Trophoblast cell (in vitro differentiated cells and primary cell): ENCODE results near the gene PTPRN2.

ENCODE experiments used
- DNase-seq, 2 donors: peaks; one replicate each; pipeline ENCODE4 v3.0.0-alpha.2; 2016
- H2AFZ ChIP-seq: 2 replicates; pipeline ENCODE4 v1.6.1; 2013; ENCODE audit warnings: low read length, moderate library complexity, mild to moderate bottlenecking; ENCODE audit not compliant: insufficient read depth, poor library complexity
- H2AK5ac ChIP-seq: 2 replicates; pipeline ENCODE4 v1.6.1; 2013; ENCODE audit warnings: mild to moderate bottlenecking, low read length
- H2BK120ac ChIP-seq: 2 replicates; pipeline ENCODE4 v1.6.1; 2013; ENCODE audit warnings: low read length, mild to moderate bottlenecking, moderate library complexity; ENCODE audit not compliant: insufficient read depth, poor library complexity
- H2BK12ac ChIP-seq: 2 replicates; pipeline ENCODE4 v1.6.1; 2013; ENCODE audit warnings: mild to moderate bottlenecking, low read length, moderate library complexity
- H2BK5ac ChIP-seq: 2 replicates; pipeline ENCODE4 v1.6.1; 2013; ENCODE audit warnings: low read length, low read depth, moderate library complexity, mild to moderate bottlenecking; ENCODE audit not compliant: poor library complexity
- H3K14ac ChIP-seq: 2 replicates; pipeline ENCODE4 v1.6.1; 2013; ENCODE audit warnings: mild to moderate bottlenecking, low read length
- H3K18ac ChIP-seq: 2 replicates; pipeline ENCODE4 v1.6.1; 2013; ENCODE audit warnings: mild to moderate bottlenecking, low read length
- H3K23ac ChIP-seq: 2 replicates; pipeline ENCODE4 v1.6.1; 2013; ENCODE audit warnings: low read length
- H3K27ac ChIP-seq: 2 replicates; pipeline ENCODE4 v1.5.1; 2013; ENCODE audit warnings: low read depth, mild to moderate bottlenecking, inconsistent platforms, low read length, moderate library complexity
- H3K27me3 ChIP-seq: 2 replicates; pipeline ENCODE4 v1.6.1; 2013; ENCODE audit warnings: inconsistent platforms, mild to moderate bottlenecking, low read length, moderate library complexity; ENCODE audit not compliant: insufficient read depth
- H3K36me3 ChIP-seq, 2 experiments: 1 replicate in 1 of 2; 2 replicates in 1 of 2; pipeline ENCODE4 v1.6.1; 2013; ENCODE audit warnings: low read length in 2 of 2, mild to moderate bottlenecking in 2 of 2, moderate library complexity in 1 of 2; ENCODE audit not compliant: insufficient read depth in 2 of 2, control insufficient read depth in 1 of 2
- H3K4ac ChIP-seq: 2 replicates; pipeline ENCODE4 v1.6.1; 2013; ENCODE audit warnings: low read depth, mild to moderate bottlenecking, low read length, moderate library complexity
- H3K4me1 ChIP-seq, 2 experiments: 1 replicate in 1 of 2; 2 replicates in 1 of 2; pipeline ENCODE4 v1.6.1; 2013; ENCODE audit warnings: low read length in 2 of 2, mild to moderate bottlenecking in 2 of 2, moderate library complexity in 1 of 2; ENCODE audit not compliant: insufficient read depth in 2 of 2, control insufficient read depth in 1 of 2
- H3K4me2 ChIP-seq: 2 replicates; pipeline ENCODE4 v1.6.1; 2013; ENCODE audit warnings: inconsistent platforms, mild to moderate bottlenecking, low read length, moderate library complexity
- H3K4me3 ChIP-seq: 2 replicates; pipeline ENCODE4 v1.5.1; 2013; ENCODE audit warnings: mild to moderate bottlenecking, low read depth, low read length, inconsistent platforms
- H3K79me1 ChIP-seq: one replicate; pipeline ENCODE4 v1.6.1; 2013; ENCODE audit warnings: low read length
- H3K79me2 ChIP-seq: 2 replicates; pipeline ENCODE4 v1.6.1; 2013; ENCODE audit warnings: low read length, mild to moderate bottlenecking; ENCODE audit not compliant: control insufficient read depth, insufficient read depth, poor library complexity
- H3K9ac ChIP-seq: 2 replicates; pipeline ENCODE4 v1.6.1; 2013; ENCODE audit warnings: mild to moderate bottlenecking, low read length
- H3K9me3 ChIP-seq: 2 replicates; pipeline ENCODE4 v1.6.1; 2013; ENCODE audit warnings: low read depth, mild to moderate bottlenecking, control low read depth, inconsistent platforms, low read length; ENCODE audit not compliant: insufficient read depth
- H4K12ac ChIP-seq: 2 replicates; pipeline ENCODE4 v1.6.1; 2013; ENCODE audit warnings: low read depth, mild to moderate bottlenecking, low read length, moderate library complexity
- H4K8ac ChIP-seq: 2 replicates; pipeline ENCODE4 v1.6.1; 2013; ENCODE audit warnings: low read depth, mild to moderate bottlenecking, low read length, moderate library complexity
- H4K91ac ChIP-seq: one replicate; pipeline ENCODE4 v1.6.1; 2013; ENCODE audit warnings: low read depth, mild to moderate bottlenecking, low read length, moderate library complexity
- WGBS: extraction: QIAGEN DNeasy Blood & Tissue Kit; methylation state at CpG from one replicate; pipeline ENCODE4 v1.1.7; 2013; ENCODE audit warnings: missing lambda C conversion rate; ENCODE audit not compliant: insufficient read length, insufficient coverage; ENCODE audit errors: extremely low coverage; 5-methylcytosine and 5-hydroxymethylcytosine counted together

Gene PTPRN2

DNA sequence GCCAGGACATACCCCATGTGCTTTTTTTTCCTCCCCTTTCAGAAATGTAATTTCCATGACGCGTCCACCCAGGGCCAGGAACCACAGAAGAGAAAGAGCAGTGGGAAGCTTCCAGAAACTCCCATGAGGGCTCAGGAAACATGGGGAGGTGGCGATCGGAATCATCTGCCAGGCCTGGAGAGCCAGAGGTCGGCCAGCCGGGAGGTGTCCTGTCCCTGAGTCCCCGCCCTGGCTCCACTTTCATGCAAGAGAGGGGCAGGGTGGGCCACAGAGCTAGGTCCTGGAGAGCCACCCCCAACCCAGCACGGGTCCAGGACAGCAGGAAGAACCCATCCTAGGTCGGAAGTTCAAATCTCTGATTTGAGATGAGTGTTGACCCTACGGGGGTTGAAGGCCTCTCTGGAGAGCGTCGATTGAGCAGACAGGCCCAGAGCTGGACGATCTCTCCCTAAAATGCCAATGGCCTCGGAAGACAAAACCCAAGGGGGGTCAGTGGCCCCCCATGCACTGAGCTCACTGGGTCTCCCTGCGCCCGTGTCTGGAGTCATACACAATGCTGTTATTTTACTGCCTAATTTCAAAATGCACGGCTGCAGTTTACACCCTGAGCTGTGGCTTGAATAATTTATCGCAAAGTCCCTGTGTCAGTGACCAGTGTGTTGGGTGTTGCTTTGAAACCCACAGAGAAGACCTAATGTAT is 594.1 kb downstream of the PTPRN2 start:
- H3K79me1 ChIP-seq = no peaks in the 10 kb centered on the region
- no peak for DNase-seq
- no peak overlapping the region for H3K9ac ChIP-seq
- H3K27ac ChIP-seq = no peak overlapping the region
- no peak overlapping the region for H3K23ac ChIP-seq
- H2BK12ac ChIP-seq = no peak overlapping the region
- no peak overlapping the region for H2BK5ac ChIP-seq
- H3K4ac ChIP-seq = no peak overlapping the region
- no peaks in the 10 kb centered on the region for H3K27me3 ChIP-seq
- H3K4me3 ChIP-seq = no peak overlapping the region
- H3K4me2 ChIP-seq = no peak overlapping the region
- H3K4me1 ChIP-seq = no peaks in the 10 kb centered on the region
- peaks cover 5% of the 10 kb centered on the region for H3K9me3 ChIP-seq
- H2BK120ac ChIP-seq = no peak overlapping the region
- no CpG with 5 or more reads among the region's 18 CpGs for WGBS
- H2AFZ ChIP-seq = no peak overlapping the region
- H4K91ac ChIP-seq = no peak overlapping the region
- no peak overlapping the region for H3K14ac ChIP-seq
- H2AK5ac ChIP-seq = no peak overlapping the region
- H3K18ac ChIP-seq = no peak overlapping the region
- H4K8ac ChIP-seq = no peak overlapping the region
- no peaks in the 10 kb centered on the region for H3K79me2 ChIP-seq
- H4K12ac ChIP-seq = no peak overlapping the region
- no peaks in the 10 kb centered on the region for H3K36me3 ChIP-seq

DNA sequence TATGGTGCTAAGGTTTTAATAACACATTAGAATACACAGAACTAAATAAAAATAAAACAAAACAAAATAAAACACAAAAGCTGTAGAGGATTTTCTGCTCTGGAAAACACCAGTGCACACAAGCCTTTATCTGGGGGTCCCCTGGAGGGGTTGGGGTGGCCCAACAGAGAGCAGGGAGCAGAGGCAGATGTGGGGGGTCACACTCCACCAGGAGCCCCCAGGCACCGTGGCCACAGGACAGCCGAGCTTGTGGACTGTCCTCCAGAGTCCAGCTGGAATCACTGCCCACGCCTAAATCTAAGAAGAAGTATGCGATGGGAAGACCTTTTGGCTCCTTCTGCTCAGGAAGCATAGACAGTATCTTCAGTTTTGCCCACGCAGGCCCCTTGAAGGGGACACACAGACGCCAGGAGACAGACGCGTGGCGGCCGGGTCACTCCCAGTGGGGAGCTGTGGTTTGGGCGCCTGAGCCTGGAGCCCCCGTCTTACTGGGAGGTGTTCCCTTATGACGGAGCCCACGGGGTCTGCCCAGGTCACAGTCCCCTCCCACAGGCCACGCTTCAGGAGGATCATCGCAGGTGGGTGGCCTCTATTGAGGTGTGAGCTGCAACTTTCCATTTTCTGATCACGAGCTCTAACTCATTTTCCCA is 595.0 kb downstream of the PTPRN2 start:
- no peak overlapping the region for H3K18ac ChIP-seq
- no peak overlapping the region for H2AK5ac ChIP-seq
- H3K79me1 ChIP-seq = no peaks in the 10 kb centered on the region
- H3K4me2 ChIP-seq = no peak overlapping the region
- DNase-seq = no peak
- H4K91ac ChIP-seq = no peak overlapping the region
- H3K14ac ChIP-seq = no peak overlapping the region
- H3K4me3 ChIP-seq = no peak overlapping the region
- no peaks in the 10 kb centered on the region for H3K36me3 ChIP-seq
- no peak overlapping the region for H4K8ac ChIP-seq
- H3K27ac ChIP-seq = no peak overlapping the region
- no peak overlapping the region for H3K4ac ChIP-seq
- no peak overlapping the region for H2BK5ac ChIP-seq
- H3K9ac ChIP-seq = no peak overlapping the region
- no peaks in the 10 kb centered on the region for H3K27me3 ChIP-seq
- H2BK12ac ChIP-seq = no peak overlapping the region
- H2BK120ac ChIP-seq = no peak overlapping the region
- H3K4me1 ChIP-seq = no peaks in the 10 kb centered on the region
- WGBS = no CpG with 5 or more reads among the region's 17 CpGs
- H2AFZ ChIP-seq = no peak overlapping the region
- H4K12ac ChIP-seq = no peak overlapping the region
- H3K9me3 ChIP-seq = peaks cover 7% of the 10 kb centered on the region
- no peaks in the 10 kb centered on the region for H3K79me2 ChIP-seq
- no peak overlapping the region for H3K23ac ChIP-seq

DNA sequence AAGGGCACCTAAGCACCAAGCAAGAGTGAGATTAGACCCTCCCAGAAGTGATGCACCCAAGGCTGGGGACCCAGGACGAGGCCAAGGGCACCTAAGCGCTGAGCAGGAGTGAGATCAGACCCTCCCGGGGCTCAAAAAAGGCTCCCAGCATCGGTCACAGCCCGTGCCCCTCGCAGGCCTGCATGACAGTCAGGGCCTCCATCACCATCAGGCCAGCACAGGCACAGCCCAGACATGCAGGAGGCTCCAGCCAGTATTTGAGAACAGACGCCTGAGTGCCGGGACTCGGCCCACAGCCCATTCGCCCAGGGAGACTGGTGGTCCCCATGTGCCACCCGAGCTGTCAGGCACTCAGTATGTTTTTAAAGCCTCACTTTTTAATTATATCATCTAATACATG is 595.9 kb downstream of the PTPRN2 start:
- H2AFZ ChIP-seq = no peak overlapping the region
- H2BK12ac ChIP-seq = no peak overlapping the region
- H2BK120ac ChIP-seq = no peak overlapping the region
- peaks cover 7% of the 10 kb centered on the region for H3K9me3 ChIP-seq
- no peak overlapping the region for H2BK5ac ChIP-seq
- no peak overlapping the region for H3K4ac ChIP-seq
- H4K91ac ChIP-seq = no peak overlapping the region
- H3K36me3 ChIP-seq = no peaks in the 10 kb centered on the region
- no peaks in the 10 kb centered on the region for H3K27me3 ChIP-seq
- H2AK5ac ChIP-seq = no peak overlapping the region
- no peaks in the 10 kb centered on the region for H3K4me1 ChIP-seq
- no peak overlapping the region for H3K27ac ChIP-seq
- H4K8ac ChIP-seq = no peak overlapping the region
- no peak overlapping the region for H3K4me3 ChIP-seq
- no peak overlapping the region for H3K18ac ChIP-seq
- H3K9ac ChIP-seq = no peak overlapping the region
- no peak overlapping the region for H3K23ac ChIP-seq
- no CpG with 5 or more reads among the region's 11 CpGs for WGBS
- H3K4me2 ChIP-seq = no peak overlapping the region
- no peaks in the 10 kb centered on the region for H3K79me1 ChIP-seq
- H3K14ac ChIP-seq = no peak overlapping the region
- DNase-seq = no peak
- H4K12ac ChIP-seq = no peak overlapping the region
- no peaks in the 10 kb centered on the region for H3K79me2 ChIP-seq

DNA sequence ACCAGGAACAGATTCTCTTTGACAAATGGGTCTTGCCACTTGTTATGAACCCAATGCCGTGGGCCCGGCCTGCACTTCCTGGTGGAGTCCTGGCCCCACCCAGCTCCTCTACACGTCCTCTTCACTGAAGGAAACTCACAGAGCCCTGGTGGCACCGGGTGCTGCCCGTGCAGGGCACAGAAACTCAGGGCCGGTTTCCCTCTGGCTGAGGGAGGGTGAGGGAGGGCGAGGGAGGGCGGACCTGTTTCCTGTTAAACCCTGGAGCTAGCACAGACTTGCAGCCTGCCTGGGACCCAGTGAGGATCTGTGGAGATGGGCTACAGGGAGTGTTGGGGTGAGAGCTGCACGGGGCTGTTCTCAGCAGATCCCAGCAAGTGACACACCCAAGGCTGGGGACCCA is 596.3 kb downstream of the PTPRN2 start:
- Histone ChIP-seq H3K36me3 (no peaks in the 10 kb centered on the region), H4K12ac (no peak overlapping the region), H3K27me3 (no peaks in the 10 kb centered on the region), H3K4me2 (no peak overlapping the region), H3K79me2 (no peaks in the 10 kb centered on the region), H3K23ac (no peak overlapping the region), H2BK5ac (no peak overlapping the region), H3K4ac (no peak overlapping the region), H4K8ac (no peak overlapping the region), H2AFZ (no peak overlapping the region), H3K18ac (no peak overlapping the region), H3K4me1 (no peaks in the 10 kb centered on the region), H3K14ac (no peak overlapping the region), H4K91ac (no peak overlapping the region), H3K4me3 (no peak overlapping the region), H3K27ac (no peak overlapping the region), H3K9ac (no peak overlapping the region), H2BK12ac (no peak overlapping the region), H3K79me1 (no peaks in the 10 kb centered on the region), H3K9me3 (peaks cover 7% of the 10 kb centered on the region), H2BK120ac (no peak overlapping the region), H2AK5ac (no peak overlapping the region)
- WGBS = no CpG with 5 or more reads among the region's 9 CpGs
- no peak for DNase-seq
